ENCODE data around the gene ACOXL. TPM values are rescaled to one million over a fixed set of nuclear protein-coding genes. Genes with fewer than 3 reads are reported as not detected.

Gene ACOXL
- total RNA-seq, 4 donors from 2014 or later, result 0.55 to 5.2 (median 1.1) TPM; not detected in 1

- intact Hi-C loops (cut with DNase I; ENCODE audit: low total_unique reads) (no loop called here), in situ Hi-C loops (cut with MboI; ENCODE audit: low pct_ligation_motif_present in 1 of 4, low pct_unique_long_range_greater_than_20kb in 1 of 4, low sequenced_read_pairs in 3 of 4) (loop anchor here in 1 of 4 donors (25.0 kb wide), 1 partner anchor 109 kb away; no protein-coding TSS in a partner anchor)
- no peak overlapping the region for H3K27ac ChIP-seq
- H3K4me1 ChIP-seq, result peaks cover 0 to 19% (median 7%) of the 10 kb centered on the region in 4 donors
- no peak for TF ChIP-seq POLR2AphosphoS5 (IDR thresholded peaks at IDR 0.05)
- TF ChIP-seq CTCF (IDR thresholded peaks at IDR 0.05), result no peak
- TF ChIP-seq EP300 (IDR thresholded peaks at IDR 0.05; ENCODE audit: low read depth), result no peak
- no peak for TF ChIP-seq POLR2A (IDR thresholded peaks at IDR 0.05)
- 40% methylated on average over 3 of the region's 3 CpGs; no CpG with 5 or more reads in 1 of the 2 donors for WGBS, 2 donors (ENCODE audit: low coverage in 1 of 2)
- H3K36me3 ChIP-seq, result no peaks in the 10 kb centered on the region
- no peaks in the 10 kb centered on the region for H3K27me3 ChIP-seq
- no peaks in the 10 kb centered on the region for H3K9me3 ChIP-seq
- peak; percentile 83 for DNase-seq
- no peak overlapping the region for H3K4me3 ChIP-seq
These were observed 171.2 kb downstream of the ACOXL start for GRCh38 chr2:110903548-110903947.

- WGBS, 2 donors (ENCODE audit: low coverage in 1 of 2), result 70% methylated on average over 5 of the region's 5 CpGs; no CpG with 5 or more reads in 1 of the 2 donors
- peak; percentile 18 for DNase-seq
- H3K4me3 ChIP-seq, result no peak overlapping the region
- H3K9me3 ChIP-seq, result no peaks in the 10 kb centered on the region
- no peak for TF ChIP-seq POLR2AphosphoS5 (IDR thresholded peaks at IDR 0.05)
- no peak for TF ChIP-seq EP300 (IDR thresholded peaks at IDR 0.05; ENCODE audit: low read depth)
- no peak for TF ChIP-seq POLR2A (IDR thresholded peaks at IDR 0.05)
- no peak for TF ChIP-seq CTCF (IDR thresholded peaks at IDR 0.05)
- no peaks in the 10 kb centered on the region for H3K36me3 ChIP-seq
- H3K4me1 ChIP-seq, result peaks cover 0 to 19% (median 7%) of the 10 kb centered on the region in 4 donors
- H3K27me3 ChIP-seq, result no peaks in the 10 kb centered on the region
- intact Hi-C loops (cut with DNase I; ENCODE audit: low total_unique reads) (no loop called here), in situ Hi-C loops (cut with MboI; ENCODE audit: low pct_ligation_motif_present in 1 of 4, low pct_unique_long_range_greater_than_20kb in 1 of 4, low sequenced_read_pairs in 3 of 4) (loop anchor here in 1 of 4 donors (25.0 kb wide), 1 partner anchor 108 kb away; no protein-coding TSS in a partner anchor)
- no peak overlapping the region for H3K27ac ChIP-seq
These were observed 171.9 kb downstream of the ACOXL start for GRCh38 chr2:110904116-110904778.

GRCh38 chr2:110904779-110905148 lies 172.4 kb downstream of the ACOXL start:
- Histone ChIP-seq H3K27me3 (no peaks in the 10 kb centered on the region), H3K4me1 (peaks cover 0 to 19% (median 7%) of the 10 kb centered on the region in 4 donors), H3K9me3 (no peaks in the 10 kb centered on the region), H3K4me3 (no peak overlapping the region), H3K27ac (no peak overlapping the region), H3K36me3 (no peaks in the 10 kb centered on the region)
- no peak for DNase-seq
- in situ Hi-C loops (cut with MboI; ENCODE audit: low pct_ligation_motif_present in 1 of 4, low pct_unique_long_range_greater_than_20kb in 1 of 4, low sequenced_read_pairs in 3 of 4), result loop anchor here in 1 of 4 donors (25.0 kb wide), 1 partner anchor 108 kb away; no protein-coding TSS in a partner anchor
- intact Hi-C loops (cut with DNase I; ENCODE audit: low total_unique reads), result no loop called here
- TF ChIP-seq EP300 (IDR thresholded peaks at IDR 0.05; ENCODE audit: low read depth), result no peak
- TF ChIP-seq CTCF (IDR thresholded peaks at IDR 0.05), result no peak
- TF ChIP-seq POLR2A (IDR thresholded peaks at IDR 0.05), result no peak
- no peak for TF ChIP-seq POLR2AphosphoS5 (IDR thresholded peaks at IDR 0.05)
- WGBS, 2 donors (ENCODE audit: low coverage in 1 of 2), result 68 to 100% methylated on average over 1 to 3 of the region's 3 CpGs

- Histone ChIP-seq H3K4me1 (peaks cover 0 to 19% (median 7%) of the 10 kb centered on the region in 4 donors), H3K9me3 (no peaks in the 10 kb centered on the region), H3K4me3 (no peak overlapping the region), H3K27ac (no peak overlapping the region), H3K36me3 (no peaks in the 10 kb centered on the region), H3K27me3 (no peaks in the 10 kb centered on the region)
- no peak for DNase-seq
- intact Hi-C loops (cut with DNase I; ENCODE audit: low total_unique reads), result no loop called here
- 74 to 100% methylated on average over 1 to 3 of the region's 3 CpGs for WGBS, 2 donors (ENCODE audit: low coverage in 1 of 2)
- TF ChIP-seq POLR2AphosphoS5 (IDR thresholded peaks at IDR 0.05), result no peak
- no peak for TF ChIP-seq EP300 (IDR thresholded peaks at IDR 0.05; ENCODE audit: low read depth)
- no peak for TF ChIP-seq POLR2A (IDR thresholded peaks at IDR 0.05)
- TF ChIP-seq CTCF (IDR thresholded peaks at IDR 0.05), result no peak
- in situ Hi-C loops (cut with MboI; ENCODE audit: low pct_ligation_motif_present in 1 of 4, low pct_unique_long_range_greater_than_20kb in 1 of 4, low sequenced_read_pairs in 3 of 4), result loop anchor here in 1 of 4 donors (25.0 kb wide), 1 partner anchor 107 kb away; no protein-coding TSS in a partner anchor
These were observed 172.8 kb downstream of the ACOXL start for GRCh38 chr2:110905217-110905616.

Measured in transverse colon (tissue), 4 donors.